DMS53 treated with DMSO at 0.1 percent for 48 hours (cell line): ENCODE measurements around the gene SOST.

Source experiments
- DNase-seq: peaks from one replicate; lab custom pipeline; 2025; ENCODE audit not compliant: unreplicated experiment; lab: John Stamatoyannopoulos, UW

The SOST gene

DNA sequence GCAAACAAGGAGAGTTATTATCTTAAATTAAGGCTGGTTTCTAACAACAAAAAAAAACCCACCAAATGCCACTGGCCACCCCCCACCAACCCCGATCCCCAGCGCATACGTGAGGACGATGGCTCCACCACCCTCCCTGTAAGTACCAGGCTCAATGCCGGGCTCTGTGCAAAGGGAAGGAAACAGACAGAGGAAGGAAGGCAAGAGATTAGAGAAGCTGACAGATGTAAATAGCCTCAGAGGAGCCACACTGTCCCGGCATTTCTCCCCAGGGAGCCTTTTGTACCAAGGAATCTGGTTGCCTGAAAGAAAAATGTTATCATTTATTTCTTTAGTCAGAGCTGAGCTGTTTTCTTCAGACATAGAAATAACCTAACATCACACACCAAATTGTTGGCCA is 13.1 kb downstream of the SOST start:
- no peak for DNase-seq

DNA sequence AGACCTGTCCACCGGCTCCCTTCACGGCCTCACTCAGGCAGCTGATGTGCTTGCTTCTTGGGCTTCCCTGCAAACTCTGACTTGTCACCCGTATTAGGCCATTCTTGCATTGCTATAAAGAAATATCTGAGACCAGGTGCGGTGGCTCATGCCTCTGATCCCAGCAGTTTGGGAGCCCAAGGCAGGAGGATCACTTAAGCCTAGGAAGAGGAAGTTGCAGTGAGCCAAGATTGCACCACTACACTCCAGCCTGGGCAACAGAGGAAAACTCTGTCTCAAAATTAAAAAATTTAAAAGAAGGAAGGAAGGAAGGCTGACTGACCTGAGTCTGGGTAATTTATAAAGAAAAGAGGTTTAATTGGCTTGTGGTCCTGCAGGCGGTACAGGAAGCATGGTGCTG is 17.0 kb downstream of the SOST start:
- DNase-seq = no peak

DNA sequence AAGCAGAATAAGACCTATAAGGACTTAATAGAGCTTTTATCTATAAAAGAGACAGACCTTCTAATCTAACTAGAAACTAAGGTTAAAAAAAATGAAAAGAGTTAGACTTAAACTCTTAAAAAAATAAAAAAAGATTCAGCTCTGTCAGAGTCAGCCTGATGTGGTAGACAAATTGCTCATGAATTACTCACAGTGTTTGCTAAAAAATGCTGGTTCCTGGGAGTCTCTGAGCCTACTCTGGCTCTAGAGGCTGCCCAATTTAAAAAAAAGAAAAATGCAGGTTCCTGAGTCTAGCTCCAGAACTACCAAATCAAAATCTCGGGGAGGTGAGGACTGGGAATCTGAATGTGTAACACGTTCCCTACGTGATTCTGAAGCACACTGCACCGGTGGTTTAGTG is 18.1 kb downstream of the SOST start:
- DNase-seq = no peak

DNA sequence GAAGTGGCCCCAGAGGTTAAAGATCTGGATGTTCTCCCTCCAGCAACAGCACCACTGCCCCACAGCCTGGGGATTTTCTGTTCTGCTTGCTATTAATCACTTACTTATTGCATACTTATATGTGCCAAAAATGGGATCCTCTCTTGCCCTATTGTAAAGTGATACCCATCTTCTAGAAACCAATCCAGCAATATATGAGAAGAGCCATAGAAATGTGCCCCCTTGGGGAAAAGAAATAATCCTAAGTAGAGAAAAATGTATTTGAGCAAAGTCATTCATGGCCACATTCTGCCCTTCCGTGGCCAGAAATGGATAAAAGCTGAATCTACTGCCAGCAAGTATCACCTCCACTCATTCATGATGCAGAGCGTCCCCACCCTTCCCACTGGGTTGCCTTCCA is 20.9 kb downstream of the SOST start:
- no peak for DNase-seq

DNA sequence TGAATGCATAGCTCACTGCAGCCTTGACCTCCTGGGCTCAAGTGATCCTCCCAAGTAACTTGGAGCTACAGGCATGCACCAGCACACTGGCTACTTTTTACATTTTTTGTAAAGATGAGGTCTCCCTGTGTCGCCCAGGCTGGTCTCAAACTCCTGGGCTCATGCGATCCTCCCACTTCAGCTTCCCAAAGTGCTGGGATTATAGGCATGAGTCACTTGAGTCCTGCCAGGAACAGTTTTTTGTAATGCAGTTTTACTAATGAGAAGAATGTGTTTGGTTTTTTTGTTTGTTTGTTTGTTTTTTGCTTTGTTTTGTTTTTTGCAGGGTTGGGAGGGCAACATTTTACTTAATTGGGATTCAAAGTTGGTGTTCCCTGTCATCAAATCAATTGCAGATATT is 22.2 kb downstream of the SOST start:
- DNase-seq = no peak

DNA sequence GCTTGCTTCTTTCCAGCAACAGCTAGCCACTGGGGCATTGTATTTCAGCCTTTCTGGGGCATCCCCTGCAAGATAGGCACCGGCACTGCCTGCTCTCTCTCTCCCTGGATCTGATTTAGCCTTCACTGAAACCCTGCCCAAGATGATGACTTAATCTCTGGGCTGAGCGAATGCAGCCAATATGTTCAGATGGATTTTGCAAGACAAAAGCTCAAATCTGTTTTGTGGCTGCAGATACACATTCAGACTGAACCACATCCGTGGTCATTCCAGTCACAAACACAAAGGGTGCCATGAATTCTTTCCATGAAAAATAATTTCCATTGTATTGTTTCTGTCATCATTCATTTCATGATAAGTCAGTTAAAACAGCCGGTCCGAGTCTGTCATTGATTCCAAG is 24.2 kb downstream of the SOST start:
- no peak for DNase-seq

DNA sequence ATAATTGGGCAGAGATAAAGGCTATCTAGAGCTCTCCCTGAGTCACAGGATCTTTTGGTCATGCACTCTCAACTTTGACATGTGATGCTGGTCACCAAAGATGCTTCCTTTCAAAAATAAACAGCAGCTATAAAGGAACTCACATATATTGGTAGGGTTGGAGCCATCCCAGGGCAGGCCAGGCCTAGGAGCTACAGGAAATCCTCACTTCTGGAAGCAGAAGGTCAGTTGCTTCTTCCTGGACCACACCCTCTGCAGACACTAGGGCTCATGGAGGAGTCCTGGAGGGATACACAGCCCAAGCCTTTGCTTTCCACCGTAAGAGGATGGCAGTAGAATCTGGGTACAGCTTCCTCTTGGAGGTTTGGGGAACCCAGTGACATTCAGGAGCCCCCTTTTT is 24.6 kb downstream of the SOST start:
- DNase-seq = no peak

DNA sequence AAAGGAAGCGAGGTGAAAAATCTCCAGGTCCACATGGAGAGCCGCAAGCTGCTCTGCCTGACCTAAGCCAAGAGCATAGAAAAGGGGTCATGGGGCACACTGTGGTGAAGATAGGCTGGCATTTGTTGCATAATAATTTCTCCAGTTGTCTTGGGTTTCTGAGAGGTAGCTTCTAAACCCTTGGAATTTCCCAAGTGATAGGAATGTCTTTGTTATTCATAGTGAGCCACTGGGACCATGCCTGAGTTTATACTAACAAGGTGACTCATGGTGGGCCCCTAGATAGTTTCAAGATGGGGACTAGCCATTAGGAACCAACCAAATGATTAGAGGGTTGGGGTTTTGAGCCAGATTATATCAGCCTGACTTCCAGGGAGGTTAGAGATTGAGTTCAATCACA is 25.6 kb downstream of the SOST start:
- DNase-seq = no peak

DNA sequence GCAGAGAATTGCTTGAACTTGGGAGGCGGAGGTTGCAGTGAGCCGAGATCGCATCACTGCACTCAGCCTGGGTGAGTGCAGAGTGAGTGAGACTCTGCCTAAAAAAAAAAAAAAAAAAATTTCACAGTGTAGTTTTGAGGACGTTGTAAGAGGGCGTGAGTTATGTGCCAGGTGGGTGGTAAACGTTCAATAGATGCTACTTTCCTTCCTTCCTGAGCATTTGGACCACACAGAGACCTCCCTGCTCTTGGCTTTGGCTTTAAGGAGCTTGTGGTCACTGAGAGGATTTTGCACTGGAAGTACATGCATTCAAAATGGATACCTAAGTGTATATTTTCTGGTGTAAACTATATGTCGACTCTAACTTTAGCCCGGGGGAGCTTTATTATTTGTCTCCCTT is 30.5 kb downstream of the SOST start:
- no peak for DNase-seq

DNA sequence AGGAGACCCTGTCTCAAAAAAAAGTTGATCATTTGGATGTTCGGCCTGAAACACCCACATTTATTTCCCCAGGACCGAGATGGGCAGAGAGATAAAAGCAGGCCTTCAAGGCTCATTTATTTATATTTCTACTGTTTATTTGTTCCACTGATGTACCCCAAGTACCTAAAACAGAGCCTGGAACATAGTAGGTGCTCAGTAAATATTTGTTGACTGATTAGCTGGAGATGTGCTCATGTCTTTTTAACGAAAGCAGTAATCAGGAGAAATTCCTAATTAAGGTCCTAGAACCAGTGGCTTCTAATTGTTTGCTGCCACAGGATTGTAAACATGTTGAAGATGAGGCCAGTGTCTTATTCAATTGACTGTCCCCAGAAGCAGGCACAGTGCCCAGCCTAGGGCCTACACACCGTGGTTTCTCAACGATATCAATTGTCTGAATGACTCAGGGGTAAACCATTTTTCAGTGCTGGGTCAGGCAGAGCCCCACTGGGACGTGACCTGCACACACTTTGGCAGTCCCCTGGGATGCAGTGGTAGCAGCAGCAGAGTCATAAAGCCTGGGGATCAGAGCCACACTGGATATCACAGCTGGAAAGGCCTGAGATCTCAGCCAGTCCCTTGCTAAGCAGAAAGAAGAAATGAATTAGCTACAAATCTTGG is 34.8 kb downstream of the SOST start:
- DNase-seq = no peak

DNA sequence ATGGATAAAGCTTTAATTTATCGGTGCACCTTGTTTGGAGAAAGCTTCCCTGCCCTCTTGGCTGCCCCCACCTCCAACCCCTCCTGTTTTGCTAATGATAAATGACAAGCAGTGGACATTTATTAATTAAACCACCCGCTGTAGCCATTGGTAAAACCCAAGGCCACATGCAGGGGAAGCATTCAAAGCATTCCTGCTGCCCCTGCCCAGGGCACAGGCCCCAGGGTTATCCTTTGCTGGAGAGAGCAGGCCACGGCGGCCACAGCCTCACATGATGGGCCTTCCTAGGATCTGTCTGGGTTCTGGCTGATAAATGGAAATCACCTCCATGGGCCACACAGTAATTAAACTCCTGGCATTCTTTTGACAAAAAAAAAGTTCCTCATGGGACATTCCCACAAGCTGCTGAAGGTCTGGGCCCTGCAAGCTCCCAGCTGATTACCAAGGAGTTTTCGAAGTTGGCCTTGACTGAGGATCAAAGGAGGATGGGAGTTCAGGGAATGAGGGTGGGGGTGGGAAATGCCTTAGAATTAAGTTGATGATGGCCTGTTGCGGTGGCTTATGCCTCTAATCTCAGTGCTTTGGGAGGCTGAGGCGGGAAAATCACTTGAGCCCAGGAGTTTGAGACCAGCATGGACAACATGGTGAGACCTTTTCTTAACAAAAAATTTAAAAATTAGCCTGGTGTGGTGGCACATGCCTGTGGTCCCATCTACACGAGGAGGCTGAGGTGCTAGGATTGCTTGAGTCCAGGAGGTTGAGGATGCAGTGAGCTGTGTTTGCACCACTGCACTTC is 35.5 kb downstream of the SOST start:
- DNase-seq = no peak

DNA sequence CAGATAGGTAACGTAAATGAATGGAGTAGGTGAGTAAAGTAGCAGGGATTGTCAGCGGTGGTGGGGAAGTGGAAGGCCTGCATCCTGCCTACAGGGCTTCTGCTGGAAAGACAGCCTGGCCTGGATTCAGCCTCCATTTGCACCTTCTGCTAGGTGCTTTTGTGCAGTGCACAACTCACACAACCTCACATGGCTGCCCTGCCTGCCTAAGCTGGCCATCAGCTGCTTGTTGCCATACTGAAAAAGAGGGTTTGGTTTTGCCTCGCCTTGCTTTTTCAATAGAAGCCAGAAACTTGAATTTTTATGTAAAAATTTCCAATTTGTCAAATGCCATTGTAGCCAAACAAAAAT is 36.3 kb downstream of the SOST start:
- no peak for DNase-seq

DNA sequence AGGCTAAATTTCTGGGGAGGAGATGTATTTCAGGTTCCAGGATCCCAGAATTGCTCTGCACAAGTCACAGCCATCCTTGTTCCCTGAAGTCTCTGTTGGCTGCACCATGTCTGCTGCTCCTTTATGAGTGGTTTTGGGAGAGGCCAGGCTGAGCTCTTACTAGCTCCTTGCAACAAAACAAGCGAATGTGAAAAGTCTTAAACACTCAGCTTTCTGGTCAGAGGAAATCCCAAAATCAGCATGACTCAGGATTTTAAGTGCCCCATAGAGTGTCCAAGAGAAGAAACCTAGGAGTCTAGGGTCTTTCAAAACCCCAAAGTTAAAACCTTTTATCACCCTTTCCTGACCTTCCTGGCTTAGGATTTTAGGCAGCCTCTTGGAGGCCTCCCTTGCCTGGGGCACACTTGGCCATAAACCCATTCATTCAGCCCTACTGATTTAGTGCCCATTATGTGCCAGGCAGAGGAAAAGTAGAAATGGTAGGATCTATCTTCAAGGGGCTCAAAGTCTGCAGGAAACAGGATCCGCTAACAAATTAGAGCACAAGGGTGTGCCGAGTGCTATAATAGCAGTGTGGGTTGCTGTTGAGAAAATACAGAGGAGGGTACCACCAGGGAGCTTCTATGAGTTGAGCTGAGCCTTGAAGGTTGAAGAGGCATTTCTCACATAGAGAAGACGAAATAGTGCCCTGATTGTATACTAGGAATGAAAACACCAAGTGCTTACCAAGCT is 36.9 kb downstream of the SOST start:
- DNase-seq = no peak

DNA sequence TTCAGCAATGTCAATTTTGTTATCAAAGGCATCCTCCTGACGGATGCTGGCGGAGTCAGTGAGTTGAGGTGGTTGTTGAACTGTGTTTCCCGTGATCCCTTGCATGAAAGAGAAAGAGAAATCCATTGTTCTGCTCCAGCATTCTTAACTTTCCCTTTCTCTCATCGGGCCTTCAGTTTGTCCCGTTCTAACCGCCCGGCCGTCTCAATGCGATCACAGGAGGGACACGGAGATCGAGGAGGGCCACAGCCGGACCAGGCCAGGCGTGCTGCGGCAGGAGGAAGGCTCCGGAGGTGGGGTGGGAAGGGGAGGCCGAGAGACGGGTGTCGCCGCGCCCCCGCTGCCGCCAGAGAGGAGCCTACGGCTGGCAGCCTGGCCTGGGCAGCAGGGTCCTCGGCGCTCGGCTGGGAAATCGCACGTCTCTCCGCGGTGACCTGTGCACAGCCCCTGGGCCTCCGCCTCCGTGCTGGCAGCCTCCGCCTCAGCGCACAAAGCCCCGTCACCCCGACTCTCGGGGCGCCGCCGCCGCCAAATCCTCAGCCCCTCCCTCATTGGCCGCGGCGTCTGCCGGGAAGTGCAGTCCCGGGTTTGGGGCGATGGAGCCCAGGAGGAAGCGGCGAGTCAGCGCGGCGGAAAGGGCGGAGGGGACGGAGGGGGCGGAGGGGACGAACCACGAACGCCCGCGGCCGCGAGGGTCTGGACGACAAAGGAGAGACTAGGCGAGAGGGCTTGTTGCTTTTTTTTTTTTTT is 38.1 kb downstream of the SOST start:
- peak; percentile 36 for DNase-seq

DNA sequence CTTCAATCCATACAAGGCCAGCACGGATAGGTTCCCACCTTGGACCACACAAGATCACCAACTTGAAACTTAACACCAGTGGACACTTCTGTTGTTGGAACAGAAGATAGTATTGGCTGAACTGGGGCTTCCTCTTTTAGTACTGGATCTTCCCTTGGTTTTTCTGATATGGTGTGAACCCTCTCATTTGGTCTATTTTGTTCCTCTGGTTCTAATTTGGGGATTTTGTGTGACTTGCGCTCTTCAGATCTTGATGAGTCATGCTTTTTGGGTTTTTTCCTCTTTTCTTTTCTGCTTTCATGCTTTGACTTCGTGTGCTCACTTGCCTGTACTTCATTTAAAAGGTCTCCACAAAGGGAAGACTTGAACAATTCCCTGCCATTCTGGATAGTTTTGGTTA is 39.0 kb downstream of the SOST start:
- no peak for DNase-seq

DNA sequence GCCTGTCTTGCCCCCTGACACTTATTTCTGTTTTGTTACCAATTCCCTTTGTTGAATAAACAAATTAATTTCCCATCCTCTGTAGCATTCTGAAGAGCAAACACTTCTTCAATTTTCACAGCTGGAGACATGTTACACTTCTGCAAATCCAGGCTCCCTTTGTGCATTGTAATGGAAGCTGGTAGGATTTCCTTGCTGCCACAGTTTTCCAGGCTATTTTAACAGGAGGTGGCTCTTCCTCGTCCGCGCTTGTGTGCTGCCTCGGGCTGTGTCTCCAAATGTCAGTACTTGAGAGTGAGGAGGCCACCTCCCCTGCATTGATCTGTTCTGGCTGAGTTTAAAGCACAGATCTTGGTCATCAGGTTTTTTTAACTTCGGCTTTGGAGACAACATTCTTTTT is 40.0 kb downstream of the SOST start:
- DNase-seq = peak; percentile 20

DNA sequence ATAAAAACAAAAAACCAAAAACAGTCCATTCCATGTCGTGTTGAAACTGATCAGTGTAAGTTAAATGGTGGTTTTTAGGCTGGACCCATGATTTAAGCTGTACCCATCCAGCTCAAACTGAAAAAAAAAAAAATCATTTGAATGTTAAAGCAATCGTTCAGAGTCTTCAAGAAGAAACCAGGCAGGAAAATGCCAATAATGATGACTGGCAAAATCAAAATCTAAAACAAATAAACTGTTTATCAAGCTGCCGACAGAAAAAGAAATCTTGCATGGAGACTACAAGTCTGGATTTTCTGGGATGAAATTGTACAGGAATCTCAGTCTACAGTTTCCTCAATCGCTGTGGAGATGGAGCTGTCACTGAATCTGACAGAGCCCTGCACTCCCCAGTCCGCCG is 40.7 kb downstream of the SOST start:
- no peak for DNase-seq

DNA sequence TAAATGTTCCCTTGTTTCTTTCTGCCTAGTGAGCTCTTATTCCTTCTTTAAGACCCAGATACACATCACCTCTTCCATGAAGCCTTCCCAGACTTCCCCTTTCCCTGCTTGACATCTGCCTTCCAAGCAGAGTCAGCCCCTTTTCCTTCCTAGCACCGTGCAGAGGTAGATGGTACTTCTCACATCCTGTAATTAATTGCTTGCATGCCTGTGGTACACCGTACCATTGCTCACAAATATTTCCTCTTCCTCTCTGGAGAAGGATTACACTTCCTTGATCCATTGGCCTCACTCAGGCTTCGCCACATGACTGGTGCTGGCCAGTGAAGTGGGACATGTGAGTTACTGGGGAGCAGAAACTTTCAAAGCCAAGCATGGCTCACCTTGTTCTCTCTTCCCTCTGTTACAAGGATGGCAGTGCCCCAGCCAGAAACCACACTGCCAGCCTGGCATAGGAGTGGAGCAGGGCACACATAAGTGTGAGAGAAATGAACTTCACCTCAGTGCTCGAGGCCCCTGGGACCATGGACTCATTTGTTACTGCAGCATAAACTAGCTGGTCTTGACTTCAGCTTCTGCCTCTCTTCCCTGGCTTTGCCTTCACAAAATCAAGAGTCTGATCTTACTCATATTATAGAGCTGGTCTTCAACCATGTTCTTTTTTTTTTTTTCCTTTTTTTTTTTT is 44.0 kb downstream of the SOST start:
- no peak for DNase-seq

DNA sequence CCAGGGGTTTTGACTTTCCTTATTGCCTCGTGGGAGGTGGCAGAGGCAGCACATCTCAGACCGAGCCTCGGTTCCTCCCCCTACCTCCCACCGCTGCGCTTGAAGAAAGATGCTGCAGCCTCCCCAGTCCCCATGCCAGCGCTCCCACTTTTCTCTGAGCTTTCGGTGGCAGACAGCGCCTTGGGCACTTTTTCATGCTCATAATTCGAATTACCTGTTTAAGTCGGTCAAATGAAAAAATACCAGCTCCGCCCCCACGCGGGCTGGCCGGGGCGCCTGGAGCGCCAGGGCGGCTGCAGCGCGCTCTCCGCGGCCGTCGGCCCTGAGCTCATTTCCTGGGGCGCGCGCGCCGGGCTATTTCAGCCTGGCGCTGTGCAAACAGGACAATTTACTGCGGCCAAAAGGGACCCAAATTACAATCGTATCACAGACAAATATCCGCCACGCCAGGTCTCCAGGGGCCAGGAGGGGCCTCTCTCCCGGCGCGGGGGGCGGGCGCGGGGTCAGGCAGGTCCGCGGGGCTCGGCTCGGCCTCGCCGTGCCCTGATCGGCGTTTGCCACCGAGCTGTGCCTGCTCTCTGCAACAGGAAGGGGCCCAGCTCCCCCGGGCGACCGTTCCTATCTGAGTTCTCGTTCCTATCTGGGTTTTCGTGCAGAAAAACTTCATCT is 45.0 kb downstream of the SOST start:
- no peak for DNase-seq

DNA sequence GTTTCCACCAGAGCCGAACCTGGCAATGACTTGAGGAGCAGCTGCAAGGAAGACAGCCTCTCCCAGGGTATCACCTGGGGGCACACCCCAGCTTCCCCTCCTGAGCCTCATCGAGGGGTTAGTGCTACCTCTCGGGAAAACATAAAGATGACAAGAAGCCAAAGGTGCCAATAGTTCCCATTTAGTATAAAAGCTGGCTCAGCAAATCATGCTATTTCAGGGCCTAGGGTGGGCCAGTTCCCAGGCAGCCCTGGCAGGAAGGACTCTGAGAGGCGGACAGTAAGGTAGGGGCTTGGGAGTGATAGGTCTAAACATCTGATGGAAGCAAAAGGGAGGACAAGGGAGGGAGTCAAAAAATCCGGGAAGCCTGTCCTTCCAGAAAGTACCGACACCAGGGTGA is 46.2 kb downstream of the SOST start:
- DNase-seq = no peak

DNA sequence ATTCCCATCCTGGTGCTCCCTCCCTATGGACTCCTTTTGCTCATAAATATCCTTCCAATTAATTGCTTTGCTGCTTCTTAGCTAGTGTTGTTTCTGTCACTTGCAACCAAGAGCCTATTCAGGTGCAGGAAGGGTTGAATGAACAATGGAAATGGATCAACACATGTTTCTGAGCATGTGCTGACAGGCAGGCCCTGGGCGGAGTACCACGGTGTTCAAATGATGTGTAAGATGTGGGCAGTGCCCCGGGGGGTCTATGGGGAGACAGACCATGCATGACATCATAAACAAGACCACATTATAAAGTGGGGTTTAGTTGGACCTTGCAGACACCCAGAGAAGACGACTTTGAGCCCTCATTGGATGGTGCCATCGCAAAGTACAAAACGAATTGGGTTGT is 48.5 kb downstream of the SOST start:
- no peak for DNase-seq
